ENCODE results near the gene SYT14.

DNA sequence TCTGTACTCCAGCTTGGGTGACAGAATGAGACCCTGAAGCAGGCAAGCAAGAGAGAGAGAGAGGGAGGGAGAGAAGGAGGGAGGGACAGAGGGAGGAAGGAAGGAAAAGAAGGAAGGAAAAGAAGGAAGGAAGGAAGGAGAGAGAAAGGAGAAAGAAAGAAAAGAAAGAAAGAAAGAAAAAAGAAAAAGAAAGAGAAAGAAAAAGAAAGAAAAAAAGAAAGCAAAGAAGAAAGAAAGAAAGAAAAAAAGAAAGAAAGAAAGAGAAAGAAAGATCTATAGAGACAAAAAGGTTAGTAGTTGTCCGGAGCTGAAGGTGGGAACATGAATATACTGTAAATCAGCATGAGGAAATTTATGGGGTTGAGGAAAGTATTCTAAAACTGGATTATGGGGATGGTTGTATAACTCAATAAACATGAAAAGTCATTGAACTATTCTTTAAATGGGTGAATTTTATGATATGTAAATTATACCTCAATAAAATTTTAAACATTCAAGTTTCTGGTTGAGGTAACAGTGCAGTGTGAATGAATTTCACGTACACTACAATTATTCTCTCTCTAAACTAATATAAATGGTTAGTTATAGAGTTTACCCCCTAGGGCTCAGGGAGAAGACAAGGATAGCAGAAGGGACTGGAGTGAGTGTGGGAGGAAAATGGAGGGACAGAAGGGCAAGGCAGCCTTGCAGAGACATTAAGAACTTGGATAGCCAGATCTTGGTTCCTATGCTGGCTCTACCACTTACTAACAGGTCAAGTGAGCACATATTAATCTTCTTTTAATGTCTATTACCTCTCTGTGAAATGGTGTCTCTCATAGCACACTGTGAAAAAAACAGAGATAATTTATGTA, 269.8 kb downstream of the SYT14 start:
- TF ChIP-seq GATA3 (IDR thresholded peaks at IDR 0.05; ENCODE audit: low read depth, low read length) (no peak), GATA2 (IDR thresholded peaks at IDR 0.05; ENCODE audit: low read depth, low read length) (no peak)

Data from SH-SY5Y (cell line).